HG03432 (cell line): ENCODE results near the gene GNG13.
"Not testable (repeated sequence)": the region's sequence is repeated elsewhere in the genome, so short reads cannot be mapped to it uniquely, and the experiment has no call there.

Experiments used
- ATAC-seq: cut with Tn5 transposase; IDR thresholded peaks from one replicate; pipeline ENCODE4 v1.9.1; 2021; ENCODE audit warnings: mild to moderate bottlenecking, moderate library complexity; ENCODE audit not compliant: unreplicated experiment

Gene GNG13

GRCh38 chr16:832652-833336, 32.3 kb upstream of the GNG13 start:
- ATAC-seq: no peak

- no peak for ATAC-seq
Measured at GRCh38 chr16:831571-832413, 31.3 kb upstream of the GNG13 start.

- ATAC-seq: no peak
Measured at GRCh38 chr16:830871-831570, 30.5 kb upstream of the GNG13 start.

- no peak for ATAC-seq
Measured at GRCh38 chr16:830107-830870, 29.8 kb upstream of the GNG13 start.

GRCh38 chr16:828891-829290, 28.4 kb upstream of the GNG13 start:
- no peak for ATAC-seq

GRCh38 chr16:827513-827912, 27.0 kb upstream of the GNG13 start:
- ATAC-seq: no peak

GRCh38 chr16:825341-826061, 25.0 kb upstream of the GNG13 start:
- no peak for ATAC-seq

- ATAC-seq: no peak
Measured at GRCh38 chr16:824601-825000, 24.1 kb upstream of the GNG13 start.

- ATAC-seq: no peak
Measured at GRCh38 chr16:824194-824593, 23.7 kb upstream of the GNG13 start.

GRCh38 chr16:822909-823297, 22.4 kb upstream of the GNG13 start:
- ATAC-seq: no peak

GRCh38 chr16:822174-822908, 21.8 kb upstream of the GNG13 start:
- no peak for ATAC-seq

- no peak for ATAC-seq
Measured at GRCh38 chr16:821751-822150, 21.2 kb upstream of the GNG13 start.

- no peak for ATAC-seq
Measured at GRCh38 chr16:820748-821147, 20.2 kb upstream of the GNG13 start.

- not testable (repeated sequence) for ATAC-seq
Measured at GRCh38 chr16:820044-820408, 19.5 kb upstream of the GNG13 start.

- no peak for ATAC-seq
Measured at GRCh38 chr16:819336-820043, 19.0 kb upstream of the GNG13 start.

- ATAC-seq: no peak
Measured at GRCh38 chr16:818592-818991, 18.1 kb upstream of the GNG13 start.

GRCh38 chr16:818132-818531, 17.6 kb upstream of the GNG13 start:
- ATAC-seq: no peak

- no peak for ATAC-seq
Measured at GRCh38 chr16:817001-817906, 16.7 kb upstream of the GNG13 start.
